Stimulated activated CD4-positive, alpha-beta T cell treated with anti-CD3 and anti-CD28 coated beads, Interleukin-12 subunit alpha, Interleukin-12 subunit beta, amount 100 ng/mL, for 48 hours (primary cell): Measurements from ENCODE around the gene TFIP11.

Source experiments
- DNase-seq, 3 donors: peaks; one replicate each; pipeline ENCODE4 v3.0.0-alpha.2; 2020; ENCODE audit warnings: low read depth in 2 of 3, low spot score in 1 of 3

TFIP11 gene

DNA sequence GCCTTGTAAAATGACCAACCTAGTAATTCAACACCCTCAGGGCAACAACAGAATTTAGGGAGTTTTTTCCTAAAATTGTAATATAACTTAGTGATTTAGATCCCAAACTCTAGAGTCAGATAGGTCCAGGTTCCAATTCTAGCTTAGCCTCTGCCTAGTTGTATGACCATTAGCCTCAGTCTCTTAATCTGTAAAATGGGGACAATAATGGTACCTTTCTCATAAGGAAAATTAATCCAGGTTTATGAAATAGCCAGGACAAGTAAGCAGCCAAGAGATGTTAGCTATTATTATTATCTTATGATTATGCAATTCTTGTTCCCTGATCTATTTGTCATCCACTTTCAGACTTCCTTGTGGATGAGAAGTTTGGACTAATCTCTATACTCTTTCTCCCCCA lies 4.1 kb downstream of the TFIP11 start:
- no peak for DNase-seq

DNA sequence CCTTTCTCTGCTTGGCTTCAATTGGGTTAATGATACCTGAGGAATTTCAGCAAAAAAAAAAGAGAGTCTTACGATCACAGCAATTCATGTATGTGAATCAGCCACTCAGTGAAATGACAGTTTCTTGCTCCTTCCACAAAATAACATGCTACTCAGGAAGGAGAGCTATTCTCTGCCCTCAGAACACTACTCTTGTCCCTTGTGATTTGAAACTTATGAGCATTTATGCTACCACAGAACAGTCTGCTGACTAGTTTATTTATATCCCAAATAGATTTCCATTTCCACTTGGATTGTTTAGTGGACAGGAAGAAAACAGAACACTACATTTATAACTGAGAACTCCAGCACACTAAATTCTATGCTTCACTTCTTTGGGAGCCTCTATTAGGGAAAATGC lies 8.5 kb downstream of the TFIP11 start:
- DNase-seq, result no peak

DNA sequence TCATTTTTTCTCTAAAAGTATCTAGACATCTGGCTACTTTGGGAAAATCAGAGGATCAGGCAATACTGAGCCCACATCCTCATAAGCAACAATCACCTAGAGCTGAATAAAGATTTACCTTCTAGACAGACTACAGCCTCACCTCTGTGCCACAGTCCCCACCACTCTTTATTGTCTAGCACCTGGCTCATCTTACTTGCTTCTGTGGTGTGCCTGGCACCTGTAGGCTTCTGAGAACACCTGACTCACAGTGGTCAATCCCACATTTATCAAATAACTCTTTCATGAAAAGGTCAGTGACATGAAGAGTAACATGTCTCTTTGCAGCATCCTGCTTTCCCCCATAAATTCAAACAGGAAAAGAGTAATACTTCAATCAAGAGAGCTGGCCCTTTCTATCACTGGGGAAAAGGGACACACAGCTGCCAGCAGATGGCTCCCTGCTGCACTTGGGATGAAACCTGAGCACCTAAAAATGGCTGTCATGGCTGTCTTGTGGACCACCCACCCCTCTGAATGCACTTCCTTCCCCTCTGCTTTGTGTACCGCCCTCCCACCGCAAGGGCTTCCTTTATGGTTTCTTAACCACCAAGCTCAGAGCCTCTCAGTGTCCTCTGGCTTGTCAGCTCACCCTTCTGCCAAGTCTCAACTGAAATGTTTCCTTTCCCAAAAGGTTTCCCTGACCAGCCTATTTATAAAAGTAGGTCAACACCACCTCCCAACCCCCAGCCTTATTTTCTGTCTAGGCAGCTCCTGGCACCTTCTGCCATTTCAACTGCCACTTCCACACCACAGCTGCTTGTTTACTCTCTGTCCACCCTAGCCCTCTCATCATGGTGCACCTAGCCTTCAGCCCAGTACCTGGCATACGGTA lies 9.3 kb downstream of the TFIP11 start:
- no peak for DNase-seq

DNA sequence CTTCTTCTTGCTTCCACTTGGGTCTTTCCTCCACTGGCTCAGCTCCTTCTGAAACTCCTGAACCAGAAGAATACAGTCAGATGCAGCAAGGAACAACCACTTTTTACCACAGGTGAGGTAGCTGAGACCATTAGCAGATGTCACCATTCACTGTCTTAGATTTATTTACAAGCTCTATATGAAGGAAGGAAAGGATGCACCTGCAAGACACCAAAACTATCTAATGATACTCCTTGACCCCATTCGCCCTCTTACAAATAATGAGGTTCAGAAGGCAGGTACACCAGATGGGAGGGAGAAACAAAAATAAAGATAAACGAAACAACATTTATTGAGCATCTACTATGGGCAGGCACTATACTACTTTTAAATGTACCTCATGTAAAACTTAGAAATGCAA lies 10.3 kb downstream of the TFIP11 start:
- no peak for DNase-seq

DNA sequence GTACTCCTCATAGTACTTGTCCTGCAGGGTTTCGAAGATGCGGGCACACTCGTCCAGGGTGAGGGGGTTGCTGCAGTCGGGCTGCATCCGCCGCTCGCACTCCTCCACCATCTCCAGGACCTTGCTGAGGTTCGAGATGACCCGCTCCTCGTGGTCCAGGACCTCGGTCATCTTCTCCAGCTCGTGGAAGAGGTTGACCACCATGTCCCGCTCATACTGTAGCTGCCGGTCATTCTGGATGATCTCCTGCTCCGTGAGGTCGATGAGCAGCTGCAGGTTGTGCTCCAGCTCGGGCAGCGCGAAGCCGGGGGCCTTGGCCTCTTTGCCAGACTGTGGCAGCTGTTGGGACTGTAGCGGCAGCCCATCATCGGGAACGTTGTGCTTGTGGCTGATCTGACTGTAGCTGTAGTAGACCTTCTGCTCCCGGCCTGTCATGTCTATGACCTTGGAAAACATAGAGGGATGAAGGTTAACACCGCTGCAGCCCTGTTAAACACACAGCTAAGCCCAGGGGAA lies 13.0 kb downstream of the TFIP11 start:
- no peak for DNase-seq

DNA sequence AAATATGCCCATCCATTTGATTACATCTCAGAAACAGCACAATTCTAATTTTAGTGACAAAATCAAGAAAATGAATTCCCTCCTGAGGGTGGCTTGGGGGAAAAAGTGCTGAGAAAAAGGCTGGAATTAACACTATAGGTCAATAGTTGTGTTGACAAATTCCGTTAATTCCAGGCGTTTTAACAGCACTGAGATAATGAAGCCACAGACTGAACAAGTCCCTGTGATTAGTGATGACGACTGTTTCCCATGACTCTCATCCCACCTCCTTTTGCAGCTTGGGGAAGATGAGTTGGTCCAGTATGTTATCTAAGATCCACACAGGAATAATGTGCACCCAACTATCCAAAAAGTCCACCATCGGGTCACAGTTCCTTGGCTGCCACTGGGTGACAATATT lies 15.8 kb downstream of the TFIP11 start:
- no peak for DNase-seq

DNA sequence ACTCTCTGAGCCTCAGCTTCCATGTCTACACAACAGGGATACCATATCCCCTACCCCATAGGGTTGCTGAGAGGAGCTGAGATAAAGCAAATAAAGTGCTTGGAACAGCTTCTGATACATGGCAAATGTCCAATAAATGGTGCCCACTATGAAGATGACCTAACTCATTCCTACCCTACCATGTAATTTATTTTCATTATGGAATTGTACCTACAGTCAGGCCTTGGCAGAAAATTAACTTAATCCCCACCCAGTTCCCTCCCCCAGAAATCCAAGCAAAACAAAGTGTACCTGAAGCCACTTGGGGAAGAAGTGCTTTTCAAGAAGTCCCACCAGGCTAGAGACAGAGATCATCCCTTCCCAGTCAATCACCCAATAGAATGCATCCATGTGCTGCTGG lies 17.8 kb downstream of the TFIP11 start:
- no peak for DNase-seq

DNA sequence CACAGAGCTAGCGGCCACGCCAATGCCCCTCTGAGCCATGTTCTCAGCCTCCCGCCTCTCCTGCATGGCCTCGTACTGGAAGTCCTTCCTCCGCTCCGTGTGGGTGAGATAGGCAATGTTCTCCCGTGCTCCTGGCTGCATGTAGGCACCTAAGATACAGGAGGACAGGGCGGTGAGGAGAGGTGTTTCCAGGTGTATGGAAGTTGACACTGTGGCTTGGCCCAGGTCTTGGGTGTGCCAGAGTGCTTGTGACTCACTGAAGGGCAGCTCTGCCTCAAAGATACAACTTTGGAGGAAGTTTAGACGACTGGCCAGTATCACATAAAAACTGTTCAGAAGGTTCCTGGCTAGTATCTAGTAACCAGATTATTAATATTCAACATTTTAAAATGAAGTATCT lies 20.1 kb downstream of the TFIP11 start:
- DNase-seq, result no peak

DNA sequence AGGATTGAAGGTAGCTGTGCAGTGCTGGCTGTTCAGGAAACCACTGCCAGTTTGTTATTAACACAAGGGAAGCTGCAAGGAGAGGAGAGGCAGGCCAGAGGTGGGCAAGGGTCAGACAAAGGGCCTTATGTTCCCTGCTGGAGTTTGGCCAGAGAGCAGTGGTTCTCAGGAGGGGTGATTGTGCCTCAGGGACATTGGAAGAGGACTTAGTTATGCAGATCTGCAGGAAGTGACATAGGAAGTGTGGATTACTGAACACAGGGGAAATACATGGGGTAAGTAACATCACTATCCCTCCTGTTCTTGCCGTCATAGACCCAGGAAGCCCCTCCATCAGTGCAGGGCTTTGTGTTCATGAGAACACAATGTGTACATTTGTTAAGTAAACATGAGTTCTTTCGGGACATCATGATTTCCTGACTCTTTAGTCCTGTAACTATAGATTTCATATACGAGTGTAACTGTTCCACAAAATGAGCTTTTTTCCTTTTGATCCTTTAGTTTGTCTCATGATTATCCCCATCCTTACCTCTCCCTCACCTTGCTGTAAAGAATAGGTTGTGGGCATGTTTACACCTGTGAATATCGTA lies 22.7 kb downstream of the TFIP11 start:
- no peak for DNase-seq

DNA sequence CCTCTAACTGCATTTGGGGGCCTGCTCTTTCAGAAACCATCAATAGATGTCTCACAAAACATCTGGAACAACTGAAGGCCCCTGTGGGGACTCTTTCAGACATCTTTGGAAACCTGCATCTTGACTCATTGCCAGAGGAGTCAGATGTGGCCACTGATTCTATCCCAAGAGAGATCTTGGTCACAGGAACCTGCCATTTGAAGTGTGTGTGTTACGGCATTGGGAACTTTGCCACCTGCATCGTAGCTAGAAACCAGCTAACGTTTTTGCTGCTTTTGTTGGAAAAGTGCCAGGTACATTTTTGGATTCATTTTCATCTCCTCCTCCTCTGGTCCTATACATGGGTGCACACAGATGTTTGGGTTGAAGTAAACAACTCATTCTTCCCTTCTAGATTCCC lies 24.3 kb downstream of the TFIP11 start:
- DNase-seq, result no peak

DNA sequence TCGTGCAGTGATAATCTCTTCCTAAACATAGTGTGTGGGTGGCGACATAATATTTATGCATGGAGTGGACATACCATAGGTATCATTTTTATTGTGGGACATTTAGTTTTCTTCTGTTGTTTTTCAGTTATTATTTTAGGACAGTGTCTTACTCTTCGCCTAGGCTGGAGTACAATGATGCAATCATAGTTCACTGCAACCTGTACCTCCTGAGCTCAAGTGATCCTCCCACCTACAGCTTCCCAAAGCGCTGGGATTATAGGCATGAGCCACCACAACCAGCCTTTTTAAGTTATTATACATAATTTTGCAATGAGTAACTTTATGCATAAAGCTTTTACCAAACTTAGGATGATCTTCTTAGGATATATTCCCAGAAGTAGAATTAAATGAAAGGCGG lies 25.9 kb downstream of the TFIP11 start:
- DNase-seq, result no peak

DNA sequence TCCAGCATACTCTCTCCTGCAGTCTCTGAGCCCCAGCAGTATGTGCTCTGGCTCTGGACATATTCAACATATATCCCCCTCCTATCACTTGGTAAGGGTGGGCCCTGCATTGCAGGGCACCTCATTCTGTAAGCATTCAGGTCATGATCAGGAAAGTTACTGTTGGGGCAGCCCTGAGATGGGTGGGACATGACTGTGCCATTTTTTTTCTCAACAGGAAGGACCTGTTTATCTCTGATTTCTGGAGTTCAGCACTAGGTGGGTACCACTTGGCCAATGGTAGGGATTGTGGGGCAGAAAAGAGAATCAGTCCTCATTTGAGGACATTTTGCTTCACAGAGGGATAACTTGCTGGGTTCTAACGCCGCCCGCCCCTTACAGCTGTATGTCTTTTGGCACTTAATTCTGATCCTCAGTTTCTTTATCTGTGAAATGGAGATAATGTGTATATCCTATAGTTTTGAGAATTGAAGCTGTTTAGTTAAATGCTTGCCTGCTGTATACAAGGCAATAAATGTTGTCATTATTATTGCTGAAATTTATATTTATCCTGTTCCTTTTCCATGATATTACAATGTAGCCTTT lies 26.4 kb downstream of the TFIP11 start:
- no peak for DNase-seq

DNA sequence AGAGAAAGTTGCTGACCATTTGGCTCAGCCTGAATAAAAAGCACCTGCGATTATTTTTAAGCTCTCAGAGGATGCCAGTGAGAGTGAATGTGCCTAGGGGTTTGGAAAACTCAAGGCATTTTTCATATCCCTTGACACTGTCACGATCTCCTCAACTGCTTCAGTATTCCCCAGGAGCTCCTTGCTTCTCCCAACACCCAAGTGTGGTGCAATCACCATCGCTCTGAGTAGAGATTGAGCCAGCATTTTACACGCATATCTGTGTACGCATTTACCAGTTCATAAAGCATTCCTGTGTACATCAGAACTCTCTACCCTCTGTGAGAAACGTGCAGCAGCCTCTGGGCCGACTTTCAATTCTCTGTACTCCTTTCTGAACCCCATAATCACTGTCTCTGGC lies 27.3 kb downstream of the TFIP11 start:
- DNase-seq, result no peak

DNA sequence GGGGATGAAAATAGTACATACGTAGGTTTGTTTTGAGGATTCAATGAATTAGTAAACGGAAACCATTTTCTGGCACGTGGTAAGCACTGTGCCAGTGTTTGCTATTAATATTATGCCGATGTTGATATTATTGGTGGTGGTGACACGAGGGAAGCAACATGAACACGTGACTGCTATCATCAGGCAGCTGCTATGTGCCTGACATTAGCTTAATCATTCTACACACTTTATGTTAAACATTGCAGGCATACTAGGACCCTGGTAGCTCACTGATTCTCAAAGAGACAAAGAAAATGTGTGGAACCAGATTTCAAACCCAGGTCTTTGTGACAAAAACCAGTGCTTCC lies 27.9 kb downstream of the TFIP11 start:
- DNase-seq, result no peak

DNA sequence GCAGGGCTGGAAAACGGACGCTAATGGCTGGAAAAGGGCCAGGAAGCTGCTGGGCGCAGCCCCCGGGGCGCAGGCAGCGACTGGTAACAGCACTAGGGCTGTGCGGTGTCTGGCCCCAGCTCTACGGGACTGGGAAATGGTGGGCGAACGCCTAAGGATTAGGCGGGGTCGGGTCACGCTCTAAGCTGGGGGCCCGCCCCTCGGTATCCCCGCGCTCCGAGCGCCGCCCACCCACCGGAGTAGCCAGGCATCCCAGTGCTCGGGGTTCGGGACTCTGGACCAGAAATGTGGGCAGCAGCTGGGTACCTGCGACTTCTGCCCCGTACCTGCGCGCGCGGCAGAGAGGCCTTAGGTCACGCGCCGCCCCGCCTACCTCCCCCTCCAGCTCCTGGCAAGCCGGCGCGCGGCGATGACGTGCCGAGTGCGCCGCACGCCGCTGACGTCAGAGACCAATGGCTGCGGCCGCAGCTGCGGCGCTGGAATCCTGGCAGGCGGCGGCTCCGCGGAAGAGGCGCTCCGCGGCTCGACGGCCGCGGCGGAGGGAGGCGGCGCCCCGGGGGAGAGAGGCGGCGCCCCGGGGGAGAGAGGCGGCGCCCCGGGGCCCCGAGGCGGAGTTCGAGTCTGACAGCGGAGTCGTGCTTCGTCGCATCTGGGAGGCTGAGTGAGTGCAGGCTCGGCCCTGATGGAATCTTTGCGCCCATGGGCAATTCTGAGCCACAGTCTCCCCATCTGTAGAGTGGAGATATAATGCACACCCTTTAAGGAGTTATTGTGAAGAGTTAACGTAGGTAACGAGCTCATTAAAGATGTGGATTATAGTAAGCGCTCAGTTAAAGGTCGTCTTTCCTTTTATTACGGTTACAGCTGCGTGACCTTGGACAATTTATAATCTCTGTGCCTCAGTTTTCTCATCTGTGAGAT lies 28.6 kb downstream of the TFIP11 start, which contains the start of the genes HPS4 and SRRD:
Gene HPS4, minus strand, starts transcription at position 345 of the 921 bp plus-strand sequence. CDS start 2,021 bp downstream, outside the sequence.
Gene SRRD, plus strand, starts transcription at position 439 of the 921 bp plus-strand sequence. Its CDS starts 14 bp downstream, at position 453.
- peak; percentile 78 to 89 (median 82) for DNase-seq

DNA sequence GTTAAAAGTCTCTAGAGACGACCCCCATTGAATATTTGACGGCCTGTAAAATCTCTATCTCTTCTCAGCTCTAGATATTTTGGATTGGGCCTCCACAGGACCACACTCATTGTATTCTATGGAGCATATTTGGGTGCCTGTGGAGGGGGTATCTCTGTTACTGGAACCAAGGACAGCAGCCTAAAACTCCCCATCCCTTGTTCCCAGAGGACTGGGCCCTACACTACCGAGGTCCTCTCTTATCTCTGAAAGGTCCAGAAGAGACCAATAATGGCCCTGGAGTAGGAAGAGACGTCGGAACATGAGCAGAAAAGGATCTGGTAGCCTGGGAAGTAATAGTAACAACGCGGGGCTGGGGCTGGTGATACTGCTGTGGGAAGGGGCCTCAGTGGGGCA lies 29.2 kb downstream of the TFIP11 start:
- DNase-seq, result no peak

DNA sequence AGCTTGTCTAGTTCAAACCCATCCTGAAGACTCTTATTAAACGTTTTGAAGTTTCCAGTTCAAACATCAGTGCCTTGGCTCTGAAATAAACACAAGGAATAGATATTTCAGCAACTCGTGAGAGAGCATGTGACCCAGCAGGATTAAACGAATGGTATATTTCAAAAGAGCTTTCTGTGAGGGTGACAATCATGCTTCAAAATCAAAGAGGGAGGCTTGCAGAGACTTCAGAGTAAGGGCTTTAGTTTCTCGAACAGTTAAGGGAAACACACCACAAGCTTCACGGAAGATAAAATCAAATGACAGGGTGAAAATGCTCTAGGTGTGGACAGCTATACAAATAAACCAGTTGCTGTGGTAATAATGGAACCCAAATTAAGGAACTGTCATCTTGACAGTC lies 30.1 kb downstream of the TFIP11 start:
- DNase-seq, result no peak

DNA sequence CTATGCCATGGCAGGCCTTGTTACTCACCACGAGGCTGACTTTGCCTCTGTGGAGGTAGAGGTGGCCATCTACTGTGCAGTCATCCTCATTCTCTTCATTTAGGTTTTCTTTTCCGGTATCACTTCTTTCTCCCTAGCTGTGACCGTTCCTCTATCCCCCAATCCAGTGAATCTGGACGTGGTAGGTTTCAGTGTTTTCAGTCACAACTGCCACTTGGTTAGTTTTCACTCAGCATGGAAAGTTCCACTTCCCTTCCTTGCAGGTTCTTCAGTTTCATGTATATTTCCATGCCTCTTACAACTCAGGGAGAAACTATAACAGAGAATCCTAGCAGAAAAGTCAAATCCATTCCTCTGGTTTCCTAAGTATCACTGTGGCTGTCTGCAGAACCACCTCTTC lies 30.6 kb downstream of the TFIP11 start:
- DNase-seq, result no peak

DNA sequence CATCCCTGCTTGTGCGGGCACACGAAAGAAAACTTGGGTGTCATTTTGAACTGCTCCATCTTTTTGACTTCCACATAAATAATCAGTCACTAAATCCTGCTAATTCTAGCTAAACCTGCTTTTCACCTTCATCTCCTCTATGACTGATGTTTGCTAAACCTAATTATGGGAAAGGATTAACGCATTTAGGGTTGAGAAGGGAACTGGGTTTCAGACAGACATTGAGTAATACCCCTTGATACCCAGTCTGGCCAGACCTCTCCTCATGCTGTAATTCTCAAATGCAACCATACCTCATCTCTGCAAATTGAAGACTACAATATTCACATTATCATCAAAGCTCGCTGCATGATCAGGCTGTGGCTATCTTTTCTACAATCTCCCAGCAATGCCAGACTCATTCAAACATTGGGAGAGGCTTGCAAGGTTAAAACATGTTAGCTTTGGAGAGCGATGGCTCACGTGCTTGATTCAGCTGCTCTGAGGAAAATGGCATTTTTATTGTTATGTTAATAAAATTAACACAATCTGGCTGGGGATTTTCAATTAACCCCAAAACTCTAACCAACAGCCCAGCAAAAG lies 31.1 kb downstream of the TFIP11 start:
- DNase-seq, result no peak

DNA sequence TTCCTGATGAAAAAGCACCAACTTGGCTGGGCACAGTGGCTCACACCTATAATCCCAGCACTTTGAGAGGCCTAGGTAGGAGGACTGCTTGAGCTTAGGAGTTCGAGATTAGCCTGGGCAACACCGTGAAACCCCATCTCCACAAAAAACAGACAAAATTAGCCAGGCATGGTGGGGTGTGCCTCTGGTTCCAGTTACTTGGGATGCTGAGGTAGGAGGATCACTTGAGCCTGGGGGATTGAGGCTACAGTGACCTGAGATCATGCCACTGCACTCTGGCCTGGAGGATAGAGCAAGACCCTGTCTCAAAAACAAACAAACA lies 31.7 kb downstream of the TFIP11 start:
- DNase-seq, result no peak
